Measurements from ENCODE around the gene LDLRAD3.

The LDLRAD3 gene

DNA sequence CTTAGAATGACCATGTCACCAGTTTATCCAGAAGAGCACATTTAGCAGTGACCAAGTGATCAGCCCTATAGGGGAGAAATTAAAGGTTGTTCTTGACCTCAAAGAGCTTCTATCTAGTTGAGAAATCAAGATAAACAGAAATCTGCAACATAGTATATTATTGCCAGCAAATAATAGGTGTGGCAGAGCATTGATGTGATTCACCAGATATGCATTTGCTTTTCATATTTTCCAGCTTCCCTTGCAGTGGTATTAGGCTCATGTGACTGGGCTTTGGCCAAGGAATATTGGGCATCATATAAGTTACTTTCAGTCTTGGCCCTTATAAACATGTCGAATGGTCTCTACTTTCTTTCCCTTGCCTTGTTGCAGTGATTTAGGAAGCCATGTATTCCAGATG lies 310.9 kb downstream of the LDLRAD3 start:
- no peak for DNase-seq

DNA sequence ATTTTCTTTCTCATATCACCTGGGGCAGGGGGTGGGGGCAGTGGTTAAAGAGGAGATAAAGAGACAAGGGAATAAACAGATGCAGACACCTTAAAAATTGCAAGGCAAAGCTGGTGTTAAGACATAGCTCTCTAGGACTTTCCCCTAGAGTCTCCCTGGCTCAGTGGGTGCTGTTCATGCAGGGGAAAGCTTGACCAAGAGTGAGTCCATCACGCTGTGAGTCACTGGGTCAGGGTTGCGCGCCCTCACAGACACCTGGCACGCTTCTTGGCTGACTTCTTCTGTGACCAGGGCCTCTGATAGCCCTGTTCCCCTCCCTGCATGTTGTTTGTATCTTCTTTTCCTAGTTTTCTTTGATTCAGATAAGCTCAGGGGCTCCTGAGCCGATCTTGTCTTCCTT lies 313.5 kb downstream of the LDLRAD3 start:
- no peak for DNase-seq

DNA sequence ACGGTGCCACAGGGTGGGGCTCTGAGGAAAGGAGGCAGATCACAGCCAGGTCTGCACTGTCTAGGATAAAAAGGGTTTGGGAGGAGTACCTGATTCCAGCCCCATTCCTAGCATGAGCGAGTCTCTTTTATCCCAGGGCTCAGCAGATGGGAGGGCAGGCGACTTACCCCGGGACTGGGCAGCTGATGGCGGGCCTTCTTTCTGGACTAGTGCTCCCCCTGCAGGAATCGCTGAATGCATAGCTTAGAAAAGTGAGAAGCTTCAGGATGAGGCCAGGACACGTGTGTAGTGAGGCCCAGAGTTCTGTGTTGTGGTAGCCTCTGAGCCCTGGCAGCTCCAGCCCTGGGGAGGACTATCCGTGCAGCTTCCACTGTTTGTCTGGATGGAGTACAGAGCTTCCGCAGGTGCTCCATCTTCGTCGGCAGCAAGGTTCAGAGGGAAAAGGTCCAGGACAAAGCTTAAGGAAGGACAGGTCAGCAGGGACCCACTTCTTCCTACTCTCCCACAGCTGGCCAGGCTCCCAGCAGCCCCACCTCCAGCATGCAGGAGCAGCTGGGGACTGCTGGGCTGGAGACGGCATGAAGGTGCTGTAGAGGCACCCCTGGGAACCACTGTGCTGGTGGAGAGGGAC lies 315.0 kb downstream of the LDLRAD3 start:
- peak; percentile 24 for DNase-seq

DNA sequence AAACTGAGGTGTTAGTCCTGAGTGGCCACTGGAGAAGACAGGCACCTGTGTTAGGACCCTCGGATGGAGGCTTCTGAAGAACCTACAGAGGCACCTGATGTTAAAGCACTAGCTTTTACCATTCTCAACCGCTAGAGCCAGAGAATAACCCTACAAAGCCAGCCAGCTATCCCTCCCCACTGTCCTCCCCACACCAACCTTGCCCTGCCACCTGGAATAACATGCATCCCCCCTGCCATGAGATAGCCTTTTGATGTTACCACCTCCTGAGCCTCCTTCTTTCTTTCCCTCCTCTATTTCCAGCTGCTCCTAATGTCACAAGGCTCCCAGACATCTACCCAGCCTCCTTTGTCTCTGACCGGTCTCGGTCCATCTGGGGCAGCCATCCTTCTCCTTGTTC lies 317.2 kb downstream of the LDLRAD3 start:
- DNase-seq = no peak

DNA sequence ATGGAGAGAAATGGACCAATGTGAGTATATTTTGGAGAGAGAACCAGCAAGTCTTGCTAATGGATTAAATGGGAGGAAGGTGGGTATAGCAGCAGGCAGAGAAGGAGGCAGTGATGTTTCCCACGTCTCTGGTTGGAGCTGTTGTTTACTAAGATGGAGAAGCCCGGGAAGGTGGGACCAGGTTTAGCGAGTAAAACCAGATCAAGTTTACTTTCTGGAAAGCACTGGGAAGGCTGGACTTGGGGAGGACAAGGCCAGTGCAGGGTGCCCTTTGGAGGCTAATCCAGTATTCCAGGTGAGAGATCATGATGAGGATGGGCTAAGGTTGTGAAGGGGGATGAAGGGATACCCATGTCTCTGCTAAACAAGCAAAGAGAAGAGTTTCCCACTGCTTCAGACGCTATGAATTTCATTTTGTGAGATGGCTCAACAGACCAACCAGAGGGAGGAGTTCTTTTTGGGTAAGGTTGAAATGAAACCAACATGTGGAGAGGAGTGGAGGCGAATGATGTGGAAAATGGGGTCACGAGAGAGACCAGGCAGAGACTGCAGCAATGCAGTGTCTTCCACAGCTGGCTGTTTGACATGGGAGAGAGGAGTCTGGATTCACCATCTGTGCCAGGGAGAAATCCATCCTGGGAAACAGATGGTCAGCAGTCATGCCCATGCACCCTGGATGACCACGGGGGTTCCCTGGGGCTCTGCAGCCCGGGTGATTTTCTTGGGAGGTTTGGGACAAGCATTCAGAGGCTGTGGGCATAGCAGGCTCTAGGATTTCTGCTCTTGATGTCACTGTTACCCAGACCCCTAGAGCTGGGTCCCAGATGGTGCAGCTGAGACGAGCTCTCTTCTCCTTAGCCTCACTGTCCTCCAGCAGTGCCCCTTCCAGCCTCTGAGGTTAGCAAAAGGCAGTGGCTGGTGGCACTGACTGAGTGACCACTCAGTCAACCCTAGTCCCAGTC lies 320.4 kb downstream of the LDLRAD3 start:
- DNase-seq = no peak

DNA sequence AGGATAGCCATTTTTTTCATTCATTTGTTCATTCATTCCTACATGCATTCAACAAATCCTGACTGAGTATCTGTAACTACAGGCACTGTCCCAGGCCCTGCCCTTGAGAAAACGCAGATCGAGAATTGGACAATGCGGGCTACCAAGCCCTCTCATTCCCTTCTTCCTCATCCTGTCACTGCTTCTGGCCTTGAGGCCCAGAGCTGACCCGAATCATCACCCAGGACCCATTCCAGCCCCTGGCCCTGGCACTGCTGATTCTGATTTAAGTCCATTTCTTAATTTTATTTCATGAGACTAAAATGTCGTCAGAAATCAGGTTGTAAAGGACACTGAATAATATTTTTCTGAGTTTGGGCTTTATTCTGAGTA lies 321.1 kb downstream of the LDLRAD3 start:
- no peak for DNase-seq

DNA sequence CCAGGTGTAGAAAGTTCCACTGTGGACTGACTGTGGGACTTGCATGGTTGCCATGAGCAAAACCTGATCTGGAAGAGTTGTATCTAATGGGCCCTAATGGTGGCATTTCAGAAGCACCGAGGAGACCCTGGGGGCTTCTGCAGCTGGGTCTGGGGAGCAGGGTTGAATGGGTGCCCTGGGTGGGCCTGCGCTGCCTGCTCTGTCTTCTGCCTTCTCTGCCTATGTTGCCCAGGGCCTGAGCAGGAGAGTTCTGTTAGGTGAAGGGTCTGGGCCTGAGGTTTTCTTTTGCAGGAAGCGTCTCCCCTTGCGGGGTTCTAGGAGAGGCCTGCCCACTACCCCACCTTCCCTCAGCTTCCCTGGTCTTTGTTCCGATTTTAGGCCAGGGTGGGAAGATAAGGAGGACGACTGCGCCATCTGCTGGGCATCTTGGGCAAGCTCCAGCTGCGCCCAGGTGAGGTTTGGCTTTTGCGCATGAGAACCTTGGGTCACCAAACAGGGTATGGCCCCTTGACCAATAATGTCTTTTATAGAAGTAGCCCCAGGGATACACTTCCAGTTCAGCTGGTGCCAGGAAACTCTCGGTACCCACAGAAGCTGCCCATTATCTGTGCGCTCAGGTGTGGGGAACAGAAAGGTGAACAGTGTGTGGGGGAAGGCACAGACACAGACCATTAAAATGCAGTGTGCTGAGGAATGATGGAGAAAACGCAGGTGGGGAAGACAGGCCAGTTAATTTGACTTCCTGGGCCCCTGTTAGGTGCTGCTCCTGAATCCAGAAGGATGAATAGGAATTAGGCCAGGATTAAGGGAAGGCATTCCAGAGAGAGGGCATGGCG lies 322.1 kb downstream of the LDLRAD3 start:
- peak; percentile 58 for DNase-seq

DNA sequence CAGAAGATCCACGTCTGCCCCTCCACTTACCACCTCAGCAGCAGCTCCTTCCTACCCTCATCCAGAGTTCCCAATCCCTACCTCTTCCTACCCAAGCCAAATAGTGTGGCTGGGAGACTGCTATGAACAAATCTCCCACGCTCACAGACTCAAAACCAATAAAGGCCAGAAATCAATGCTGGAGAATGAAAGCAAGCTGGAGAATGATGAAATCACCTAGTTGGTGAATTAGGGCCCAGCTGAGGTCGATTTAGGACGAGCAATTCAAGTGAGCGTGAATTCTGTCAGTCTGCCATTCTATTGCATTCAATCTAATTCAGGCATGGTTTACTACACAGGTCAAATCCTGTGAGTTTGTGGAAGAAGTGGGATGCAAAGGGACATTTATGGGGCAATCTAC lies 322.9 kb downstream of the LDLRAD3 start:
- DNase-seq = no peak

DNA sequence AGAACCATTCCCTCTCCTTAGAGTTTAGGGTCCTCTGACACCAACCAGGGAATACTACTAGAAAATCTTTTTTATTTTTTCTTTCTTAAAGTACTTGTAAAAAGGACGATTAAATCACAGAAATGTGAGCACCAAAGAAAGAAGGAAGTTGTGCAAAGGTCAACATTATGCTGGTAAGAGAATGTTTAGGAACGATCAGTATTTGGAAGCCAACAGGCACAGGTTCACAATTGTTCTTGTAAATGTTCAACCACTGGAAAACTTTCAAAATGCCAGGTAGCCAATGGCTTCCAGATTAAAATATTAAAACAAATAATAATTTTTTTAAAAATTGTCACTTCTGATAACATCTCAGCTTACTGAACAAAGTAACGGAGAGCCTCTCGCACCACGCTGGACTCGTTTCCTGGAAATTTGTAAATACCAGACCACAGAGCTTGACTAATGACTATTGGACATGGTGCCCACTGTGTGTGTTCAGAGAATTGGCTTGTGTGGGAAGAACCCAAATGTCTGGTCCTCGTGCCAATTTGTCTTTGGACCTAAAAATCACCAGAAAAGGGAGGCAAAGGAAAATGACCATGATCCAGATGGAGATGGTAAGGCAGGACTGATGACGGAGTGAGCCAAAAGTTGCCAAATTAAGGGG lies 324.6 kb downstream of the LDLRAD3 start:
- DNase-seq = peak; percentile 33

DNA sequence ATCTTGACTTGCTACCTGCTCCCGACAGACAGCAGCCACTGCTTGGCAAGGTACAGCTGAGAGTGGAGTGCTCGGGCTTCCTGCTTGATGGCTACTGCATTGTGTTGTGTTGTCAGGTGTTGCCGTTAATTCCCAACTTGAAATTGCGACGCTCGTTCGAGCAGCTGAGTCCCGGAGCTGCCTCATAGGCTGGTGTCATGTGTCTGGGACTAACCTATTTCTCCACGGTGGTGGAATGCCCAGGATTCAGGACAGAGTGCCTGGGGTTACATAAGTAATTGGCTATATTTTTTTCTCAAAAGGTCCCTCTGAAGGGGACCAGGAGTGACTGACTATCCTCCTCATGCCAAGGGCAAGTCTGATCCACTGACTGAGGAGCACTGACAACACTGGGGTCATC lies 326.8 kb downstream of the LDLRAD3 start:
- DNase-seq = peak; percentile 75

DNA sequence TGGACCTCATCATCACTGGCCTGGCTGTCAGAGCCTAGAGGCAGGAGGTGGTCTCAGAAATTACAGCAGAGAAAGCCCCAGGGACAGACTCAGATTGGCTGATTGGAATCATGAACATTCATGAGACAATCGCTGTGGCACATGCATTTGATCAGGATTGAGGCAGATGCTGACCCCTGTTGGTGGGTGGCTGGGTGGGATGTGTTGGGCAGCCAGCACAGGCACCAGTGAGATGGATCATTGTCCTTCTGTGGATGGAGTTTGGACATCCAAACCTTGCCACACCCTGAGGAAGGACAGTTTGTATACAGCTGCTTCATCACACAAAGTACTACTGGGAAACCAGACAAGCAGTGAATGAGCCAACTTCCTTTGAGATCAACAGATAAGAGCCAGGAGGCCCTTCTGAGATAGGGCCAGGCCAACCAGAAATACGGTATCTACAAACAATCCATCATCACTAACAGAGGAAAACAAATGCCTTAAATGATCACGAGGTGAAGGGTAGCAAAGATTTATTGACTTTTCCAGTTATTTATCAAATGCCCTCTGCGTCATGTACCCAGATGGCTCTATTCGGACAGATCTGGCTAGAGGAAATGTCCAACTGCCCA lies 328.0 kb downstream of the LDLRAD3 start:
- DNase-seq = no peak

DNA sequence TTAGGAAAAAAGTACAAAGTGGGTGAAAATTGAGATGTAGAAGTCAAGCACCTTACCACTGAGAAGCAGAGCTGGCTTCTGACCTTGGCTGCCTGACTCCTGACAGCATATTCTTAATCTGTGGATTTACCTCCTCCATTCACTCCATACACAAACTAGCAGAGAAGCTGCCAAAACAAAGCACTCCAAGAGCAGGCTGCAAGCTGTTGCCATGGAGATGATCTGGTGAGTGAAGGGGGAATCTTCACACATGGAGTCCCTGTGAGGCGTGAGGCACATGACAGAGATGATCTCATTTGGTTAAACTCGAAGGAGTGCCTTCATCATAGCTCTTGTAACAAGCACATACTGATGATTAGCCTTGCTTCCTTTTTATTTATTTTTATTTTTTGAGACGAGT lies 329.2 kb downstream of the LDLRAD3 start:
- DNase-seq = peak; percentile 71

DNA sequence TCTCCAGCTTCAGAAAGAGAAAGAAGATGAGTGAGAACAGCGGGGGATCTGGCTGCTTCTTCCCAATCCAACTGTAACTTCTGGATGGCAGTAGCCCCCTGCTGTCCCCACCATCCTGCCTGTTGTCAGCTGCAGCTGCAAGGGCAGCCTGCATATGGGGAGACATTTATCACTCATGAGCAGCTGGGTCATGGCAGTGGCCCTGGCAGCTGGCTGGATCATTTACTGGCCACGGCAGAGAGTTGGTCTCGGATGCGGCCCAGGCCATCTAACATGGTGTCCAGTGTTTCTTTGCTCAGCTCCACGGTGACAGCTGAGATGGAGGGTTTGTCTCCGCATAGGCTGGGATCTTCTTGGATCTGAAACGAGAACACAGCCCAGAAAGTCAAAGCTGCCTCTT lies 330.6 kb downstream of the LDLRAD3 start:
- no peak for DNase-seq

DNA sequence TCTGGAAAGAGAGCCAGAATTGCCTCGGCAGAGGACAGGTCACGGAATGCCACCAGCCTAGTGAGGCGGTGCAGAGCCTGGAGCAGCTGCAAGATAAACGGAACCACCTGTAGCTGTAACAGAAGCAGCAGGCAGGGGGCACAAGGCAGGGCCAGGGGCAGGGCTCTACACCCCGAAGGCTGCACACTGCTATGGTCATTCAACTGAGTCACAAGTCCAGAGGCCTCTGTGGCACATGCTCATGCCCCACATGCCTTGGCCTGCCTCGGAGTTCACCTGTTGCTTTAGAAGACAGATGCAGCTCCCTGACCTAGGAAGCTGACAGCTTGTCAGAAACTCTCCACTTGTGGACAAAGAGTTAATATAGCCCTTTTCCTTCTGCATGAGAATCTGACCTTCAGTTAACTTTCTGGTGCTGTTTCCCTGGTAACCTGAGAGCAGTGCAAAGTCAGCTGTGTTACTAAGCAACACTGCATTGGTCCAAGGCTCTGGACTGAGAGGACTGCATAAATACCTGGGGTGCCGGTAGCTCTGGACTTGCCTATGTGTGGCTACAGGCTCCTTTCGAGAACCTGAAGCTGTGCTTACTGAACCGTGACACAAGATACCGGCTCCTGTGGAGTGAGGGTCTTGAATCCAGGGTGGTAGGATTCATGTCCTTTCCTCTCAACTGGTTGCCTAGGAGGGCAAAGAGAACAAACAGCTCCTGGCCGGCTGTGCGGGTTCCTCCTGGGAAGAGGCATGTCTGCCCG lies 334.8 kb downstream of the LDLRAD3 start:
- peak; percentile 14 for DNase-seq

DNA sequence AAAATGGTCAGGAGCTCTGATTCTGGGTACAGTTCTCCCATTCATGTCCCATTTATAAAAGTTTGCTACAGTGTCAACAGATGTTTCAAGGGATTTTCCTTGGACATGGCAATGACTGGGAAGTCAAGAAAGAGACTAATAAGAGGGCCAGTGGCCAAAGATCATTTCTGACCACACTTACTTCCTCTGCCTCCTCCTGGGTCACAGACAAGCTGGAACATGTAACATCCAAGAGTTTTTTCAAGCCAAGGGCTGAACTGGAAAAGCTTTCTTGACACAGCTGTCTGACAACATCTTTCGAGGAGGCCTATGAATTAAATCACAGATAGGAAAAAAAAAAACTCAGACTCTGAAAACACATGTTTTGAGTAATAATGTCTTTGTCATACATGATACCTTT lies 336.7 kb downstream of the LDLRAD3 start:
- no peak for DNase-seq
